ENCODE data around the gene SGO2. TPM values are rescaled to one million over a fixed set of nuclear protein-coding genes. Genes with fewer than 3 reads are reported as not detected.

SGO2 gene
- total and polyA plus RNA-seq, 3 donors from 2014 or later: 11.9 to 46.0 (median 25.1) TPM

GRCh38 chr2:200631287-200631686 lies 105.3 kb downstream of the SGO2 start:
- TF ChIP-seq CTCF (IDR thresholded peaks at IDR 0.05) (no peak), POLR2A (IDR thresholded peaks at IDR 0.05) (no peak)

More at GRCh38 chr2:200631287-200631686, 105.3 kb downstream of the SGO2 start:
- no peak overlapping the region for H3K4me3 ChIP-seq
- 92 to 96% methylated on average over 1 of the region's 1 CpG for WGBS, 2 donors
- H3K27ac ChIP-seq: no peak overlapping the region
- no peak for DNase-seq
- intact Hi-C loops (cut with DNase I; ENCODE audit: low total_unique reads): no loop called here
- no peaks in the 10 kb centered on the region for H3K4me1 ChIP-seq
- H3K27me3 ChIP-seq: no peaks in the 10 kb centered on the region
- H3K36me3 ChIP-seq (ENCODE audit: low read depth, missing control alignments): no peaks in the 10 kb centered on the region
- H3K9me3 ChIP-seq: no peaks in the 10 kb centered on the region

Other genes with a start within 250 kb of the SGO2 start
- gene SPATS2L, start 219.5 kb upstream of the SGO2 start, total RNA-seq: 10 to 100 TPM; 49.7 to 52.9 TPM
- 67.6 TPM for gene SPATS2L, start 219.5 kb upstream of the SGO2 start, polyA plus RNA-seq (ENCODE audit: insufficient read depth, low read depth, low replicate concordance)
- gene KCTD18, start 16.1 kb upstream of the SGO2 start, total RNA-seq: 10 to 100 TPM; 21.4 to 27.1 TPM
- gene KCTD18, start 16.1 kb upstream of the SGO2 start, polyA plus RNA-seq (ENCODE audit: insufficient read depth, low read depth, low replicate concordance): 16.9 TPM
- gene AOX1, start 59.8 kb downstream of the SGO2 start, total RNA-seq: 10 to 100 TPM; 28.7 to 29.4 TPM
- 34.1 TPM for gene AOX1, start 59.8 kb downstream of the SGO2 start, polyA plus RNA-seq (ENCODE audit: insufficient read depth, low read depth, low replicate concordance)